ENCODE data around the gene PROCR. TPM values are rescaled to one million over a fixed set of nuclear protein-coding genes. Genes with fewer than 3 reads are reported as not detected.

Gene PROCR
- total and polyA plus RNA-seq, 10 of the 15 experiments (the other 5 are each of a cell fraction or from before 2014, with no cell fraction given) = 0.12 to 0.78 (median 0.35) TPM; not detected in 2

DNA sequence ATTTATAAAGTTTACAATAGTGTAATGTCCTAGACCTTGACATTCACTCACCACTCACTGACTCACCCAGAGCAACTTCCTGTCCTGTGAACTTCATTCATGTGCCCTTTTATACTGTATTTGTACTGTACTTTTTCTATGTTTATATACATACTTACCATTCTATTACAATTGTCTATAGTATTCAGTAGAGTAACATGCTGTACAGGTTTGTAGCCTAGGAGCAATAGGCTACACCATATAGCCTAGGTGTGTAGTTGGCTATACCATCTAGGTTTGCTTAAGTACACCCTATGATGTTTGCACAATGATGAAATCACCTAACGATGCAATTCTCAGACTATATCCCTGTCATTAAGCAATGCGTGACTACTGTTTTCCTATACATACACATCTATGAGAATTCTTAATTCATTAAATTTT is 42.2 kb upstream of the PROCR start:
- no peak for DNase-seq (ENCODE audit: low read depth, low spot score)
- intact Hi-C loops (cut with micrococcal nuclease; ENCODE audit: unreplicated experiment) = no loop called here
- Histone ChIP-seq H3K4me1 (ENCODE audit: control insufficient read depth, insufficient read depth, low read length) (no peaks in the 10 kb centered on the region), H3K4me2 (ENCODE audit: control insufficient read depth, insufficient read depth) (no peak overlapping the region), H4K20me1 (ENCODE audit: control insufficient read depth, insufficient read depth) (no peaks in the 10 kb centered on the region), H3K27ac (ENCODE audit: control insufficient read depth, insufficient read depth) (no peak overlapping the region), H3K9ac (ENCODE audit: control insufficient read depth, insufficient read depth, low read length) (no peak overlapping the region), H3K27me3 (replicated peaks in 1 of 2; ENCODE audit: control insufficient read depth in 2 of 2, insufficient read depth in 2 of 2, low read length in 1 of 2) (no peaks in the 10 kb centered on the region), H3K9me3 (replicated peaks; ENCODE audit: control insufficient read depth, insufficient read depth, low read length) (no peaks in the 10 kb centered on the region), H3K36me3 (ENCODE audit: control insufficient read depth in 2 of 2, insufficient read depth in 2 of 2, low read length in 1 of 2) (peaks cover 3 to 13% of the 10 kb centered on the region in 2 experiments; a peak in 2 of 4 replicates), H2AFZ (ENCODE audit: control insufficient read depth, low read depth, low read length) (no peak overlapping the region), H3K4me3 (no peak overlapping the region), H3K79me2 (ENCODE audit: control insufficient read depth, insufficient read depth, low read length) (no peaks in the 10 kb centered on the region)
- TF ChIP-seq RFX5 (IDR thresholded peaks at IDR 0.05; ENCODE audit: low read depth, low read length) = no peak
- TF ChIP-seq KDM1A (IDR thresholded peaks at IDR 0.05; ENCODE audit: borderline replicate concordance) = no peak
- TF ChIP-seq, protein P1, sequence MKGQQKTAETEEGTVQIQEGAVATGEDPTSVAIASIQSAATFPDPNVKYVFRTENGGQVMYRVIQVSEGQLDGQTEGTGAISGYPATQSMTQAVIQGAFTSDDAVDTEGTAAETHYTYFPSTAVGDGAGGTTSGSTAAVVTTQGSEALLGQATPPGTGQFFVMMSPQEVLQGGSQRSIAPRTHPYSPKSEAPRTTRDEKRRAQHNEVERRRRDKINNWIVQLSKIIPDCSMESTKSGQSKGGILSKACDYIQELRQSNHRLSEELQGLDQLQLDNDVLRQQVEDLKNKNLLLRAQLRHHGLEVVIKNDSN (IDR thresholded peaks at IDR 0.05; ENCODE audit: borderline replicate concordance, extremely low read length, insufficient read depth, low read depth, low read length) = no peak
- no peak for TF ChIP-seq RELA (IDR thresholded peaks at IDR 0.05; ENCODE audit: borderline replicate concordance, partially characterized antibody)
- TF ChIP-seq PAX5 (IDR thresholded peaks at IDR 0.05; ENCODE audit: borderline replicate concordance, low read depth, low read length) = no peak
- TF ChIP-seq MXI1 (IDR thresholded peaks at IDR 0.05; ENCODE audit: low read depth, low read length) = no peak
- TF ChIP-seq ZNF274 (IDR thresholded peaks at IDR 0.05; ENCODE audit: insufficient read depth, insufficient read length) = no peak
- no peak for TF ChIP-seq EP300 (IDR thresholded peaks at IDR 0.05; ENCODE audit: borderline replicate concordance in 1 of 2, control insufficient read depth in 1 of 2, low read depth in 2 of 2, low read length in 2 of 2)
- no peak for TF ChIP-seq SRF (IDR thresholded peaks at IDR 0.05; ENCODE audit: low read depth in 2 of 2, low read length in 2 of 2)
- no peak for TF ChIP-seq FOXK2 (IDR thresholded peaks at IDR 0.05)
- TF ChIP-seq NBN (IDR thresholded peaks at IDR 0.05) = no peak
- TF ChIP-seq KAT2A (conservative IDR thresholded peaks at IDR 0.05; ENCODE audit: control insufficient read depth, low read depth, low read length) = no peak
- no TSS peak for BruUV-seq (replicated peaks)
- no peak for FAIRE-seq
- ChIA-PET POLR2A (no interaction called here), SMC1A (ENCODE audit: uncharacterized antibody, unreplicated experiment) (no interaction called here), RAD21 (ENCODE audit: unreplicated experiment) (no interaction called here), CTCF (interaction anchor here (1.0 to 1.7 kb wide), 2 partner anchors 17 to 33 kb away, joined by 3 to 4 read pairs; no protein-coding TSS in a partner anchor)
- in situ Hi-C loops (cut with MboI) = no loop called here
- no peak for ATAC-seq
- 96% methylated on average over 2 of the region's 2 CpGs for WGBS (ENCODE audit: insufficient coverage, insufficient replicate concordance, low lambda C conversion rate, missing lambda C conversion rate)

Measured in GM12878 (cell line).